ENCODE data around the gene FBXL16.

GRCh38 chr16:680967-681745, 24.4 kb downstream of the FBXL16 start:
- TF ChIP-seq CTCF (IDR thresholded peaks at IDR 0.05): no peak
- TF ChIP-seq POLR2A (IDR thresholded peaks at IDR 0.05): no peak
- no peak for TF ChIP-seq POLR2AphosphoS5 (IDR thresholded peaks at IDR 0.05)

Data from breast epithelium (tissue), 3 donors.